ENCODE data around the gene MYO1A. TPM values are rescaled to one million over a fixed set of nuclear protein-coding genes. Genes with fewer than 3 reads are reported as not detected.

The MYO1A gene
- total RNA-seq, 4 donors from 2014 or later: 0.22 to 0.54 (median 0.29) TPM

DNA sequence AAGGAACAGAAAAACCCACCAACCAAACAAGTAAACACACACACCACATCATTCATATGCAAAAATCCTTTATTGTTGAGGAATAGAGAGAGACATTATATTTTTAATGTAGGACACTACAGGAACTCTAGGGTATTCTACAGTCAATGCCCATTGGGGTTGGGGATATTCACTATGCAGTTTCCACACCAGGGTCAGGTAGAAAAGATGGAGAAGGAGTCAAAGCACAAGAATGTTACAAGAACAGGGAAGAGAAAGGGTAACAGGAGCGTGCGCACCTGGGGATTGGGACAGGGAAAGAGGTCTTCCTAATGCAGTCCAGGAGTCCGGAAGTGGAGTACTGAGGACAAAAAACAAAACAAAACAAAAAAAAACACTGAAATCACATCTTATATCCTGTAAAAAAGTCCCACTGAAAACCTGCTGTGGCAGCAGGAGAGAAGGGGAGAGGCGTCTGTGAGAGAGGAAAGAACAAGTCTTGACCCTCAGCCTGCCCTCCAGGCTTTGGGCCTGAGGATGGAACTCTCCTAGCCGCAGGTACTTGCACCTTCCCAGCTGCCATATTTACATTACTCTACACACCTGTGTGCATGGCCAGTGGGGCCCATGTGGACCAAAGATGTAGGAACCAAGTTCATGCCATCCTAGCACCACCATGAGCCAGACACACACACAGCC is 39.8 kb downstream of the MYO1A start:
- Histone ChIP-seq H3K27ac (no peak overlapping the region), H3K4me1 (peaks cover 0 to 18% (median 8%) of the 10 kb centered on the region in 3 donors), H3K4me3 (no peak overlapping the region), H3K27me3 (peaks cover 18% of the 10 kb centered on the region), H3K36me3 (no peaks in the 10 kb centered on the region), H3K9me3 (no peaks in the 10 kb centered on the region)
- TF ChIP-seq EP300 (IDR thresholded peaks at IDR 0.05) (no peak), POLR2AphosphoS5 (IDR thresholded peaks at IDR 0.05) (no peak), POLR2A (IDR thresholded peaks at IDR 0.05) (no peak)
- TF ChIP-seq, protein P1, sequence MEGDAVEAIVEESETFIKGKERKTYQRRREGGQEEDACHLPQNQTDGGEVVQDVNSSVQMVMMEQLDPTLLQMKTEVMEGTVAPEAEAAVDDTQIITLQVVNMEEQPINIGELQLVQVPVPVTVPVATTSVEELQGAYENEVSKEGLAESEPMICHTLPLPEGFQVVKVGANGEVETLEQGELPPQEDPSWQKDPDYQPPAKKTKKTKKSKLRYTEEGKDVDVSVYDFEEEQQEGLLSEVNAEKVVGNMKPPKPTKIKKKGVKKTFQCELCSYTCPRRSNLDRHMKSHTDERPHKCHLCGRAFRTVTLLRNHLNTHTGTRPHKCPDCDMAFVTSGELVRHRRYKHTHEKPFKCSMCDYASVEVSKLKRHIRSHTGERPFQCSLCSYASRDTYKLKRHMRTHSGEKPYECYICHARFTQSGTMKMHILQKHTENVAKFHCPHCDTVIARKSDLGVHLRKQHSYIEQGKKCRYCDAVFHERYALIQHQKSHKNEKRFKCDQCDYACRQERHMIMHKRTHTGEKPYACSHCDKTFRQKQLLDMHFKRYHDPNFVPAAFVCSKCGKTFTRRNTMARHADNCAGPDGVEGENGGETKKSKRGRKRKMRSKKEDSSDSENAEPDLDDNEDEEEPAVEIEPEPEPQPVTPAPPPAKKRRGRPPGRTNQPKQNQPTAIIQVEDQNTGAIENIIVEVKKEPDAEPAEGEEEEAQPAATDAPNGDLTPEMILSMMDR (IDR thresholded peaks at IDR 0.05): no peak
- WGBS, 2 donors (ENCODE audit: low coverage in 1 of 2): 77 to 81% methylated on average over 2 to 5 of the region's 5 CpGs
- no peak for ATAC-seq

DNA sequence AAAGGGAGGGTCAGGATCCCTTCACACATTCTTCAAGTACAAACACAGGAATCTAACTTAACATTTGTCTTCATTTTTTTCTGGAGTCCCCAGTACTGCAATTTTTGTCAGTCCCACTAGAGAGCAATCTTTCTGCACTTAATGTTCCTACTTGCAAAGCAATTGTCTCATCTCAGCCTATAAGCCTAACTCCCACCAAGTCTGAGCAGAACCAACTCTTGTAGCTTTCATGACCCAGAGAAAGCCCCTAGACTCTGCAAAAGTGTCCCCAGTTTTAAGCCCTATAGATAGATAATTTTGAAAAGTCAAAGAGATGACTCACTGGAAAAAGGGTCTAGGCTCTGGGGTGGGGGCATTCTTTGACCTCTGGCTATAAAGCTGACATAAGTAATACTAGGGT is 41.8 kb downstream of the MYO1A start:
- no peak overlapping the region for H3K27ac ChIP-seq
- H3K4me1 ChIP-seq: peaks cover 0 to 28% (median 13%) of the 10 kb centered on the region in 3 donors
- TF ChIP-seq POLR2AphosphoS5 (IDR thresholded peaks at IDR 0.05): no peak
- TF ChIP-seq, protein P1 (IDR thresholded peaks at IDR 0.05): peak in 3 of 4 experiments; percentile 45 to 61 (median 53)
- H3K36me3 ChIP-seq: peaks cover 0 to 16% of the 10 kb centered on the region in 2 donors
- no peak for ATAC-seq
- H3K27me3 ChIP-seq: no peaks in the 10 kb centered on the region
- no peak overlapping the region for H3K4me3 ChIP-seq
- H3K9me3 ChIP-seq: no peaks in the 10 kb centered on the region

DNA sequence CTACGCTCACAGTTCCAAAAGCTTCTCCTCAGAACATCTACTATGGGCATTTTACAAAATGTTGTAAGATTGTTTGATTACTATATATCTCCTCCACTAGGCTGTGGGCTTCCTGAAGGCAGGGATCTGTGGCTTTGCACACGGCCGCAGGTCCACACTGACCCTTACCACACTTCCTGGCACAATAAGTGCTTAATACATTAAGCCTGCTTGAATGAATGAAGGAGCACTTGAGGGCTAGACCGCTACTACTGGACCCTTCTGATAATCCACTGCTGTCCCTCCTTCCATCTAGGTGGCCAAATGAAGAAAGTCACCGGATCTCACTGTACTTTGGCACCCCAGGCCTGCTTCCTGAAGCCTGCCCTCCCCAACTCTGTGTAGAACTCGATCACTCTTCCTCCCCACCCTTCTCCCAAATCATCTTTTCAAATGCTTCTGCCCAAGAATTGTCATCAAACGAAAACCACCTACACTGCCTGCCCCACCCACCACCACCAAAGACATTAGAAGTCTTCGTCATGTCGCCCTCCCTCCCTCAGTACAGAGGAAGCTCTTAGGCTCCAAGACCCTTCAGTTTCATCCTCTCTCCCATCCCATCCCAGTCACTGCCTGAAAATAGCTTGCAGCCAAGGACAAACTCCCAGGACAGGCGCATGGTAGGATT is 43.0 kb downstream of the MYO1A start:
- Histone ChIP-seq H3K4me3 (peak overlapping the region; percentile 11 to 95), H3K27ac (peak overlapping the region in 3 of 4 donors; percentile 90 to 94 (median 93)), H3K9me3 (no peaks in the 10 kb centered on the region), H3K27me3 (no peaks in the 10 kb centered on the region), H3K4me1 (peaks cover 0 to 34% (median 13%) of the 10 kb centered on the region in 3 donors), H3K36me3 (peaks cover 0 to 28% of the 10 kb centered on the region in 2 donors)
- 53 to 61% methylated on average over 8 to 10 of the region's 10 CpGs for WGBS, 2 donors (ENCODE audit: low coverage in 1 of 2)
- TF ChIP-seq POLR2AphosphoS5 (IDR thresholded peaks at IDR 0.05) (no peak), EP300 (IDR thresholded peaks at IDR 0.05) (no peak), POLR2A (IDR thresholded peaks at IDR 0.05) (no peak)
- TF ChIP-seq, protein P1 (IDR thresholded peaks at IDR 0.05): no peak
- no peak for ATAC-seq

DNA sequence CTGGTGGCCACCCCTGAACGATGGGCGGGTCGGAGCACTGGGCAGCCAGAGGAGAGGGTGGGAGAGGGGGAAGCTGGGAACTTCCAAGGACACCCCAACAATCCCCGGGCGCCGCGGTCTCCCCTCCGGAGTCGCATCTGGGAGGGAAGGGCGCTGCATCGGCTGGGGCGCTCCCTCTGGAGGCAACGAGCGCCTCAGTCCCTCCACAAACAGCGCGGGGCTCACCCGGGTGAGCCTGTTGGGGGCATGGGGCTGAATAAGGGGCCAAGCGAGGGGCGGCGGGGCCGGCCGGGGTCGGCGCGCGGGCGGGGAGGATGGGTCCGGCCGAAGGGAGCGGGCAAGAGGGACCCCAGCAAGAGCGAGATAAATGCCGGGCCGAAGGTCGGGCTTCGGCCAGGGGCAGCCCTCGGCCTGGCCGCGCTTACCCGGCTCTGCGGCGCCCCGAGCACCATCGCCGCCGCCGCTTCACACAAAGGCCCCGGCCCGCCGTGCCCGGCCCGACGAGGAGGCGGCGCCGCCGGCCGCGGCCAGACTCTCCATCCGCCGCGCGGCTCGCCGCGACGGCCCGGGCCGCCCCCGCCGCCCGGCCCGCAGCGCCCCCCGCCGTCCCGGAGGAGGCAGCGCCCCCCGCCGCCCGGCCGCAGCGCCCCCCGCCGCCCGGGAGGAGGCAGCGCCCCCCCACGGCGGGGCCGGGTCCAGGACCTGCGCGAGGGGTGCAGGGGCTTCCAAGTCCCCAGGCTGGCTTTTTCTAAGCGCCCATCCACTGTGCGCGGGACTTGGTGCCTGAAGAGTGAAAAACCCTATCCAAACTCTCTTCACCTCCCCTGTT is 43.7 kb downstream of the MYO1A start, which contains the start of gene ZBTB39:
TSS of gene ZBTB39 (minus strand) at position 567 of the 829 bp plus-strand sequence. CDS start 1,629 bp downstream, outside the sequence.
- ATAC-seq: peak; percentile 93
- no peaks in the 10 kb centered on the region for H3K9me3 ChIP-seq
- H3K36me3 ChIP-seq: peaks cover 0 to 36% of the 10 kb centered on the region in 2 donors
- no peak for TF ChIP-seq EP300 (IDR thresholded peaks at IDR 0.05)
- TF ChIP-seq, protein P1 (IDR thresholded peaks at IDR 0.05): peak; percentile 31 to 69 (median 38)
- TF ChIP-seq POLR2A (IDR thresholded peaks at IDR 0.05): peak; percentile 33 to 38
- no peaks in the 10 kb centered on the region for H3K27me3 ChIP-seq
- peak within 1 kb of the TSS; percentile 34 to 94 (median 92) for H3K27ac ChIP-seq
- H3K4me3 ChIP-seq: peak within 1 kb of the TSS; percentile 79 to 95
- peaks cover 0 to 42% (median 13%) of the 10 kb centered on the region in 3 donors for H3K4me1 ChIP-seq
- WGBS, 2 donors (ENCODE audit: low coverage in 1 of 2): no CpG with 5 or more reads among the region's 94 CpGs
